Choroid plexus epithelial cell (primary cell): ENCODE results near the gene ATG7.

Source experiments
- DNase-seq: peaks from one replicate; pipeline ENCODE4 v3.0.0-alpha.2; 2010; ENCODE audit warnings: low read depth
- H3K4me3 ChIP-seq: 2 replicates; pipeline ENCODE4 v1.5.1; 2011; ENCODE audit warnings: low read depth, mild to moderate bottlenecking, control low read depth, low read length, moderate library complexity
- CTCF ChIP-seq: conservative IDR thresholded peaks from 2 replicates; pipeline ENCODE4 v1.5.1; 2011; ENCODE audit warnings: low read depth, mild to moderate bottlenecking, control low read depth, inconsistent platforms, low read length, moderate library complexity

The ATG7 gene

GRCh38 chr3:11377719-11378118, 105.5 kb downstream of the ATG7 start:
- TF ChIP-seq CTCF = no peak
- no peak for DNase-seq
- H3K4me3 ChIP-seq = no peak overlapping the region

GRCh38 chr3:11379238-11379823, 107.1 kb downstream of the ATG7 start:
- peak; percentile 85 for DNase-seq
- peak; percentile 57 for TF ChIP-seq CTCF
- no peak overlapping the region for H3K4me3 ChIP-seq

- no peak overlapping the region for H3K4me3 ChIP-seq
- no peak for TF ChIP-seq CTCF
- peak; percentile 56 for DNase-seq
Observed at GRCh38 chr3:11379824-11380701, 107.9 kb downstream of the ATG7 start.

DNA sequence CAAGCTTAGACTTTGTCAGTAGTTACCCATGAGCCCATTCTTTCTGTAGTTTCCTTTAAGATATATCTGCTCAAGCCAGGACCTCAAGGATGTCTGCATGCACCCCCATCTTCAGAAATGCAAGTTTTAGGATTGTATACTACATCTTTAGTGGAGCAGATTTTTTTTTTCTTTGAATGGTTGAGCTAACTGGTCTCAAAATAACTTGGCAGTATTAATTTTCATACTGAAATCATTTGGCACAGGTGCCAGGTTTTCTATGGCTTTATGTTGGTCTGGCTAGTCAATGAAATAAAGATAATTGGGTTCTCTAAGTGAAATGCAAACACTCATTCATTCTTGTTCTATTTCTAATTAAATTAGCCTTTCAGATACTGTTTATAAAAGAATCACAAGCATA, 108.9 kb downstream of the ATG7 start:
- TF ChIP-seq CTCF = no peak
- DNase-seq = no peak
- no peak overlapping the region for H3K4me3 ChIP-seq

GRCh38 chr3:11381563-11381962, 109.4 kb downstream of the ATG7 start:
- no peak for TF ChIP-seq CTCF
- peak; percentile 92 for DNase-seq
- no peak overlapping the region for H3K4me3 ChIP-seq

GRCh38 chr3:11382146-11382745, 110.0 kb downstream of the ATG7 start:
- TF ChIP-seq CTCF = no peak
- no peak for DNase-seq
- H3K4me3 ChIP-seq = no peak overlapping the region
